B cell (primary cell): ENCODE measurements around the gene ZFR2. TPM values are rescaled to one million over a fixed set of nuclear protein-coding genes. Genes with fewer than 3 reads are reported as not detected.

Source experiments
- ATAC-seq: fragments of 200-7000 bp; cut with Tn5 transposase; one replicate; pipeline ENCODE4 v1.10.0; 2021; ENCODE audit warnings: low read depth, mild to moderate bottlenecking, moderate number of reproducible peaks, moderate library complexity
- CTCF ChIA-PET: fragments of 350-600 bp; sonication (Branson Sonifier 250); formaldehyde crosslinking; loops from one replicate; lab custom pipeline; 2021; ENCODE audit warnings: antibody characterized with exemption, inconsistent platforms; lab: Charles Lee
- POLR2A ChIA-PET: fragments of 350-600 bp; sonication (Branson Sonifier 250); formaldehyde crosslinking; loops from one replicate; lab custom pipeline; 2021; ENCODE audit warnings: antibody characterized with exemption; lab: Charles Lee
- DNase-seq: peaks from one replicate; pipeline ENCODE4 v3.0.0; 2013
- H2AFZ ChIP-seq: 2 replicates; pipeline ENCODE4 v1.6.1; 2012; ENCODE audit warnings: mild to moderate bottlenecking, low read depth, low read length; ENCODE audit not compliant: insufficient read depth, poor library complexity, severe bottlenecking
- H3K27ac ChIP-seq, 2 donors: 1 replicate in 1 of 2; 2 replicates in 1 of 2; pipeline ENCODE4 v1.5.1; 2012 to 2013; ENCODE audit warnings: low read length in 2 of 2, mild to moderate bottlenecking in 2 of 2, moderate library complexity in 1 of 2
- H3K27me3 ChIP-seq, 4 experiments: fragments of 200-600 bp in 1 of 4; sonication (generic) in 1 of 4; replicated peaks in 1 of 4; 1 replicate in 2 of 4; 2 replicates in 2 of 4; pipeline versions ENCODE4 v1.6.1 to v1.7.0; 2013 to 2016; ENCODE audit warnings: low read length in 3 of 4, mild to moderate bottlenecking in 2 of 4, mixed read lengths in 1 of 4, moderate library complexity in 1 of 4; ENCODE audit not compliant: insufficient read depth in 4 of 4, control insufficient read depth in 3 of 4; ENCODE audit errors: control extremely low read depth in 1 of 4
- H3K36me3 ChIP-seq, 2 experiments: replicated peaks in 1 of 2; 1 replicate in 1 of 2; 2 replicates in 1 of 2; pipeline versions ENCODE4 v1.6.1 to v1.7.1; 2013; ENCODE audit warnings: low read length in 1 of 2; ENCODE audit not compliant: insufficient read depth in 2 of 2, control insufficient read depth in 1 of 2; ENCODE audit errors: control extremely low read depth in 1 of 2, extremely low read depth in 1 of 2
- H3K4me1 ChIP-seq, 2 donors: fragments of 200-600 bp in 1 of 2; sonication (generic) in 1 of 2; 1 replicate in 1 of 2; 2 replicates in 1 of 2; pipeline versions ENCODE4 v1.5.1 to v1.6.1; 2013 to 2017; ENCODE audit warnings: low read length in 2 of 2; ENCODE audit not compliant: control insufficient read depth in 2 of 2, insufficient read depth in 2 of 2
- H3K4me2 ChIP-seq: replicated peaks from 2 replicates; pipeline ENCODE3; 2012; ENCODE audit warnings: mild to moderate bottlenecking, low read depth, low read length; ENCODE audit not compliant: poor library complexity, severe bottlenecking
- H3K4me3 ChIP-seq, 5 experiments: fragments of 200-600 bp in 1 of 5; sonication (generic) in 1 of 5; 1 replicate in 3 of 5; 2 replicates in 2 of 5; pipeline versions ENCODE4 v1.5.1 to v1.7.0; 2011 to 2016; ENCODE audit warnings: low read length in 4 of 5, mild to moderate bottlenecking in 4 of 5, low read depth in 2 of 5, control low read depth in 1 of 5, moderate library complexity in 1 of 5; ENCODE audit not compliant: insufficient read depth in 1 of 5; ENCODE audit errors: control extremely low read depth in 1 of 5, extremely low read depth in 1 of 5
- H3K79me2 ChIP-seq: fragments of 200-600 bp; sonication (generic); one replicate; pipeline ENCODE4 v1.6.0; 2016; ENCODE audit warnings: low read length; ENCODE audit not compliant: control insufficient read depth, insufficient read depth
- H3K9ac ChIP-seq: fragments of 200-600 bp; sonication (generic); 2 replicates; pipeline ENCODE4 v1.6.1; 2017; ENCODE audit warnings: mild to moderate bottlenecking, low read length, moderate library complexity
- H3K9me3 ChIP-seq, 3 donors: one replicate each; pipeline versions ENCODE4 v1.6.1 to v1.7.1; 2013; ENCODE audit warnings: low read length in 2 of 3; ENCODE audit not compliant: control insufficient read depth in 2 of 3, insufficient read depth in 1 of 3; ENCODE audit errors: control extremely low read depth in 1 of 3
- H4K20me1 ChIP-seq: 2 replicates; pipeline ENCODE4 v1.6.0; 2012; ENCODE audit warnings: mild to moderate bottlenecking, low read length; ENCODE audit not compliant: insufficient read depth, control insufficient read depth, poor library complexity, severe bottlenecking
- H3K27ac Mint-ChIP-seq: one replicate; pipeline ENCODE4 v1.8.0; 2021; ENCODE audit warnings: mixed read lengths
- H3K27me3 Mint-ChIP-seq: one replicate; pipeline ENCODE4 v1.8.0; 2021; ENCODE audit warnings: mixed read lengths
- H3K4me1 Mint-ChIP-seq: one replicate; pipeline ENCODE4 v1.8.0; 2021; ENCODE audit warnings: mixed read lengths
- H3K4me3 Mint-ChIP-seq: one replicate; pipeline ENCODE4 v1.8.0; 2021; ENCODE audit warnings: mixed read lengths
- H3K9me3 Mint-ChIP-seq: one replicate; pipeline ENCODE4 v1.8.0; 2022; ENCODE audit warnings: mixed read lengths; ENCODE audit not compliant: insufficient read depth
- EZH2 ChIP-seq: IDR thresholded peaks from 2 replicates; pipeline ENCODE4 v1.6.1; 2012; ENCODE audit warnings: borderline replicate concordance, low read depth, mild to moderate bottlenecking, moderate library complexity, low read length; ENCODE audit not compliant: insufficient read depth, poor library complexity, severe bottlenecking
- WGBS: methylation state at CpG from one replicate; pipeline ENCODE4 v1.1.5; 2013; ENCODE audit warnings: missing lambda C conversion rate; ENCODE audit not compliant: insufficient coverage; 5-methylcytosine and 5-hydroxymethylcytosine counted together
- intact Hi-C: fragments of 100-400 bp; cut with micrococcal nuclease; formaldehyde crosslinking; loops from one replicate; pipeline ENCODE4 v1.10.0; 2022
- polyA plus RNA-seq: library from polyadenylated mRNA; depleted of rRNA; stranded (reverse); fragments of >200 nt; gene quantifications from 2 replicates; pipeline ENCODE4 v1.2.3, GENCODE V29; 2012
- total RNA-seq, 2 donors: library from RNA; stranded (reverse); fragments of 120-200 nt in 1 of 2; gene quantifications; 1 replicate in 1 of 2; 2 replicates in 1 of 2; pipeline versions ENCODE4 v1.2.3 to v1.2.4, GENCODE V29; 2013 to 2022
- TF ChIP-seq, protein P1 (sequence below): fragments of 200-600 bp; IDR thresholded peaks from one replicate; pipeline ENCODE4 v1.8.0; 2022; ENCODE audit warnings: antibody characterized with exemption, mild to moderate bottlenecking

ZFR2 gene
- total and polyA plus RNA-seq, 2 donors (not counting 1 experiment from before 2014, with no cell fraction given), result 0.36 to 0.39 TPM

DNA sequence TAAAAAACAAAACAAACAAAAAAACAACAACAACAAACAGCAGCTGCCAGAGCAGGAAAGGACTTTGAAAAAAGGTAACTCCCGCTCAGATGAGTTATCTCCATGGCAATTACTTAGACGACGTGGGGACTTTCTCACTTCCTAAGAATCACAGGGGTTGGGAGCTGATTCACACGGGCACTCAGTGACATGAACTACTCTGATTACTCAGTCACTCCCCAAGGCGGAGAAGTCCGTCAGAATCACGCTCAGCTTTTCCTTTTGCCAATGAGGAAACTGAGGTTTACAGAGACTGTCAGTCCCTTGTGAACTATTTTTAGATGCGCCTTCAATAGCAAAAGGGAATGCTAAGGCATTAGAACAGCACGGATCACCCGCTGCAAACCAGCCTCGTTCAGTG, 50.4 kb downstream of the ZFR2 start:
- ATAC-seq (no peak), DNase-seq (no peak)
- TF ChIP-seq, protein P1, sequence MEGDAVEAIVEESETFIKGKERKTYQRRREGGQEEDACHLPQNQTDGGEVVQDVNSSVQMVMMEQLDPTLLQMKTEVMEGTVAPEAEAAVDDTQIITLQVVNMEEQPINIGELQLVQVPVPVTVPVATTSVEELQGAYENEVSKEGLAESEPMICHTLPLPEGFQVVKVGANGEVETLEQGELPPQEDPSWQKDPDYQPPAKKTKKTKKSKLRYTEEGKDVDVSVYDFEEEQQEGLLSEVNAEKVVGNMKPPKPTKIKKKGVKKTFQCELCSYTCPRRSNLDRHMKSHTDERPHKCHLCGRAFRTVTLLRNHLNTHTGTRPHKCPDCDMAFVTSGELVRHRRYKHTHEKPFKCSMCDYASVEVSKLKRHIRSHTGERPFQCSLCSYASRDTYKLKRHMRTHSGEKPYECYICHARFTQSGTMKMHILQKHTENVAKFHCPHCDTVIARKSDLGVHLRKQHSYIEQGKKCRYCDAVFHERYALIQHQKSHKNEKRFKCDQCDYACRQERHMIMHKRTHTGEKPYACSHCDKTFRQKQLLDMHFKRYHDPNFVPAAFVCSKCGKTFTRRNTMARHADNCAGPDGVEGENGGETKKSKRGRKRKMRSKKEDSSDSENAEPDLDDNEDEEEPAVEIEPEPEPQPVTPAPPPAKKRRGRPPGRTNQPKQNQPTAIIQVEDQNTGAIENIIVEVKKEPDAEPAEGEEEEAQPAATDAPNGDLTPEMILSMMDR, result no peak
- no peak for TF ChIP-seq EZH2
- intact Hi-C loops, result no loop called here
- H3K79me2 ChIP-seq, result no peaks in the 10 kb centered on the region
- H3K4me1 ChIP-seq, result peaks cover 11 to 27% of the 10 kb centered on the region in 2 donors
- H3K27ac ChIP-seq, result no peak overlapping the region
- POLR2A ChIA-PET, result interaction anchor here (1.2 kb wide), 1 partner anchor 90 kb away, joined by 3 read pairs; no protein-coding TSS in a partner anchor
- H3K9ac ChIP-seq, result no peak overlapping the region
- H2AFZ ChIP-seq, result peak overlapping the region; percentile 49
- H3K4me2 ChIP-seq, result peak overlapping the region; percentile 37
- peaks cover 0 to 7% (median 0%) of the 10 kb centered on the region in 3 donors for H3K9me3 ChIP-seq
- Mint-ChIP-seq H3K4me3 (no peak overlapping the region), H3K9me3 (no peaks in the 10 kb centered on the region), H3K4me1 (peaks cover 28% of the 10 kb centered on the region), H3K27ac (no peak overlapping the region), H3K27me3 (no peaks in the 10 kb centered on the region)
- 26% methylated on average over 10 of the region's 11 CpGs for WGBS
- no peak overlapping the region for H3K4me3 ChIP-seq
- no peaks in the 10 kb centered on the region for H3K36me3 ChIP-seq
- H4K20me1 ChIP-seq, result no peaks in the 10 kb centered on the region
- peaks cover 0 to 4% (median 0%) of the 10 kb centered on the region in 4 experiments for H3K27me3 ChIP-seq
- CTCF ChIA-PET, result interaction anchor here (1.2 to 1.4 kb wide), 3 partner anchors 28 to 112 kb away, joined by 3 read pairs; partner anchors contain the start of gene APBA3

DNA sequence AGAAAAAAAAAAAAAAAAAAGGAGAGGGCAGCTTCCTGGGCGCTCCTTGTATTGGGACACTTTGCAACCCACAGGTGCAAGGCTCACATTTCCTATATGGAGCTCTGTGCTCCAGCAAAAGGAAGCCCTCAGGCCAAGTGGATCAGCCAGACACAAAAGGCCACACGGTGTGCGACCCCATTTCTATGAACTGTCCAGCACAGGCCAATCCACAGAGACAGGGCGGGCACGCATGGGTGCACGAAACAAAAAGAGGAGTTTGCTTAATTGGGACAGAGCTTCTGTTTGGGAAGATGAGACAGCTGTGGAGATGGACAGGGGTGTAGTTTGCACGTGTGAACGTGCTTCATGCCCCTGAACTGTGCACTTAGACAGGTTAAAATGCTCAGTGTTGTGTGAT, 51.1 kb downstream of the ZFR2 start:
- H2AFZ ChIP-seq, result no peak overlapping the region
- no peak for DNase-seq
- no peak for ATAC-seq
- Mint-ChIP-seq H3K9me3 (no peaks in the 10 kb centered on the region), H3K4me3 (no peak overlapping the region), H3K27ac (no peak overlapping the region), H3K4me1 (peaks cover 35% of the 10 kb centered on the region), H3K27me3 (no peaks in the 10 kb centered on the region)
- intact Hi-C loops, result no loop called here
- H3K4me2 ChIP-seq, result no peak overlapping the region
- ChIA-PET POLR2A (interaction anchor here (0.7 to 1.2 kb wide), 2 partner anchors 50 to 89 kb away, joined by 3 read pairs; no protein-coding TSS in a partner anchor), CTCF (interaction anchor here (0.7 to 1.4 kb wide), 4 partner anchors 27 to 121 kb away, joined by 3 to 4 read pairs (median 3); partner anchors contain the start of gene APBA3)
- no peak overlapping the region for H3K4me3 ChIP-seq
- H4K20me1 ChIP-seq, result no peaks in the 10 kb centered on the region
- peaks cover 18 to 34% of the 10 kb centered on the region in 2 donors for H3K4me1 ChIP-seq
- WGBS, result 93% methylated on average over 8 of the region's 8 CpGs
- TF ChIP-seq, protein P1, result no peak
- no peak for TF ChIP-seq EZH2
- no peaks in the 10 kb centered on the region for H3K79me2 ChIP-seq
- H3K27ac ChIP-seq, result no peak overlapping the region
- H3K27me3 ChIP-seq, result peaks cover 0 to 1% (median 0%) of the 10 kb centered on the region in 4 experiments
- H3K9ac ChIP-seq, result no peak overlapping the region
- peaks cover 0 to 7% (median 0%) of the 10 kb centered on the region in 3 donors for H3K9me3 ChIP-seq
- no peaks in the 10 kb centered on the region for H3K36me3 ChIP-seq
